HEK293 (cell line): ENCODE measurements around the gene SLC5A9.

Experiments
- CTCF ChIA-PET: fragments of 350-600 bp; formaldehyde crosslinking; extraction: SDS; loops from one replicate; lab custom pipeline; 2021; ENCODE audit warnings: antibody characterized with exemption; lab: Yijun Ruan, JAX
- POLR2A ChIA-PET: fragments of 300-600 bp; formaldehyde crosslinking; extraction: SDS; loops from one replicate; lab custom pipeline; 2020; ENCODE audit warnings: antibody characterized with exemption, inconsistent platforms; lab: Yijun Ruan, JAX
- H3K27ac ChIP-seq: fragments of 200-500 bp; sonication (Bioruptor generic); 2 replicates; pipeline ENCODE4 v1.5.1; 2014; ENCODE audit warnings: low read depth, low read length, control low read depth, inconsistent platforms; ENCODE audit errors: extremely low read depth
- H3K36me3 ChIP-seq, 2 experiments: fragments of 200-500 bp in 1 of 2; sonication (Bioruptor generic) in 1 of 2; 1 replicate in 1 of 2; 2 replicates in 1 of 2; pipeline ENCODE4 v1.5.1; 2014 to 2017; ENCODE audit warnings: inconsistent platforms in 2 of 2, low read length in 2 of 2; ENCODE audit not compliant: control insufficient read depth in 2 of 2, insufficient read depth in 1 of 2
- H3K4me1 ChIP-seq: fragments of 200-500 bp; sonication (Bioruptor generic); 2 replicates; pipeline ENCODE4 v1.5.1; 2014; ENCODE audit warnings: mild to moderate bottlenecking, low read length, inconsistent platforms; ENCODE audit not compliant: control insufficient read depth, insufficient read depth
- H3K4me3 ChIP-seq: 2 replicates; pipeline ENCODE4 v1.5.1; 2011; ENCODE audit warnings: low read depth, mild to moderate bottlenecking, control low read depth, low read length, moderate library complexity
- H3K9me3 ChIP-seq: fragments of 200-500 bp; sonication (Bioruptor generic); 2 replicates; pipeline ENCODE4 v1.5.1; 2014; ENCODE audit warnings: low read depth, low read length, inconsistent platforms; ENCODE audit not compliant: control insufficient read depth, insufficient read depth
- EGR2 ChIP-seq: fragments of 450-650 bp; formaldehyde crosslinking; IDR thresholded peaks from 2 replicates; pipeline ENCODE4 v1.5.1; 2016; ENCODE audit warnings: low read depth, missing biosample characterization, missing genetic modification characterization
- IKZF3 ChIP-seq: fragments of 450-650 bp; IDR thresholded peaks from 2 replicates; pipeline ENCODE4 v1.5.0; 2018; ENCODE audit warnings: missing biosample characterization, mild to moderate bottlenecking, missing genetic modification characterization, moderate library complexity
- KLF10 ChIP-seq: fragments of 450-650 bp; IDR thresholded peaks from 2 replicates; pipeline ENCODE4 v1.5.1; 2018; ENCODE audit warnings: missing biosample characterization, mild to moderate bottlenecking, missing genetic modification characterization
- PRDM1 ChIP-seq: fragments of 450-650 bp; formaldehyde crosslinking; IDR thresholded peaks from 2 replicates; pipeline ENCODE4; 2016; ENCODE audit warnings: missing biosample characterization, missing genetic modification characterization
- ZFHX2 ChIP-seq: fragments of 450-650 bp; formaldehyde crosslinking; conservative IDR thresholded peaks from 2 replicates; pipeline ENCODE4 v1.5.1; 2016; ENCODE audit warnings: missing biosample characterization, missing genetic modification characterization
- ZNF18 ChIP-seq: fragments of 450-650 bp; formaldehyde crosslinking; IDR thresholded peaks from 2 replicates; pipeline ENCODE4 v1.5.1; 2016; ENCODE audit warnings: missing biosample characterization, missing genetic modification characterization
- ZNF221 ChIP-seq: fragments of 450-650 bp; formaldehyde crosslinking; IDR thresholded peaks from 2 replicates; pipeline ENCODE4 v1.5.1; 2017; ENCODE audit warnings: missing biosample characterization, missing genetic modification characterization, borderline replicate concordance
- ZNF23 ChIP-seq: fragments of 450-650 bp; formaldehyde crosslinking; IDR thresholded peaks from 2 replicates; pipeline ENCODE4 v1.5.1; 2016; ENCODE audit warnings: missing biosample characterization, missing genetic modification characterization, borderline replicate concordance
- ZNF555 ChIP-seq: fragments of 450-650 bp; formaldehyde crosslinking; conservative IDR thresholded peaks from 2 replicates; pipeline ENCODE4 v1.5.1; 2017; ENCODE audit warnings: missing biosample characterization, mild to moderate bottlenecking, missing genetic modification characterization, inconsistent platforms
- ZNF561 ChIP-seq: fragments of 450-650 bp; IDR thresholded peaks from 2 replicates; pipeline ENCODE4 v1.5.1; 2018; ENCODE audit warnings: missing biosample characterization, missing genetic modification characterization, borderline replicate concordance
- ZNF596 ChIP-seq: fragments of 450-650 bp; IDR thresholded peaks from 2 replicates; pipeline ENCODE4 v1.5.0; 2018; ENCODE audit warnings: missing biosample characterization, mild to moderate bottlenecking, missing genetic modification characterization, moderate library complexity
- ZNF621 ChIP-seq: fragments of 450-650 bp; formaldehyde crosslinking; IDR thresholded peaks from 2 replicates; pipeline ENCODE4 v1.5.1; 2017; ENCODE audit warnings: missing biosample characterization, missing genetic modification characterization
- ZNF629 ChIP-seq: fragments of 450-650 bp; formaldehyde crosslinking; IDR thresholded peaks from 2 replicates; pipeline ENCODE4 v1.5.1; 2017; ENCODE audit warnings: missing biosample characterization, missing genetic modification characterization
- ZNF747 ChIP-seq: fragments of 450-650 bp; formaldehyde crosslinking; IDR thresholded peaks from 2 replicates; pipeline ENCODE4 v1.5.1; 2016; ENCODE audit warnings: missing biosample characterization, missing genetic modification characterization
- ZNF777 ChIP-seq: fragments of 450-650 bp; formaldehyde crosslinking; IDR thresholded peaks from 2 replicates; pipeline ENCODE4 v1.5.1; 2017; ENCODE audit warnings: missing biosample characterization, missing genetic modification characterization, borderline replicate concordance
- TF ChIP-seq, protein P1 (sequence below): fragments of 450-650 bp; IDR thresholded peaks from 2 replicates; pipeline ENCODE4 v1.5.1; 2018; ENCODE audit warnings: missing biosample characterization, mild to moderate bottlenecking, missing genetic modification characterization
- TF ChIP-seq, protein P2 (sequence below): fragments of 450-650 bp; IDR thresholded peaks from 2 replicates; pipeline ENCODE4 v1.5.1; 2018; ENCODE audit warnings: missing biosample characterization, missing genetic modification characterization
- TF ChIP-seq, protein P3 (sequence below): fragments of 450-650 bp; formaldehyde crosslinking; IDR thresholded peaks from 2 replicates; pipeline ENCODE4 v1.5.1; 2016; ENCODE audit warnings: missing biosample characterization, missing genetic modification characterization, borderline replicate concordance
- TF ChIP-seq, protein P4 (sequence below): fragments of 450-650 bp; formaldehyde crosslinking; IDR thresholded peaks from 2 replicates; pipeline ENCODE4 v1.5.1; 2016; ENCODE audit warnings: missing biosample characterization, missing genetic modification characterization

The SLC5A9 gene

GRCh38 chr1:48214820-48215219 lies 7.7 kb upstream of the SLC5A9 start:
- H3K4me3 ChIP-seq = no peak overlapping the region
- no peaks in the 10 kb centered on the region for H3K36me3 ChIP-seq
- no peak for TF ChIP-seq ZNF621 (tag by site-specific recombination)
- TF ChIP-seq, protein P1, sequence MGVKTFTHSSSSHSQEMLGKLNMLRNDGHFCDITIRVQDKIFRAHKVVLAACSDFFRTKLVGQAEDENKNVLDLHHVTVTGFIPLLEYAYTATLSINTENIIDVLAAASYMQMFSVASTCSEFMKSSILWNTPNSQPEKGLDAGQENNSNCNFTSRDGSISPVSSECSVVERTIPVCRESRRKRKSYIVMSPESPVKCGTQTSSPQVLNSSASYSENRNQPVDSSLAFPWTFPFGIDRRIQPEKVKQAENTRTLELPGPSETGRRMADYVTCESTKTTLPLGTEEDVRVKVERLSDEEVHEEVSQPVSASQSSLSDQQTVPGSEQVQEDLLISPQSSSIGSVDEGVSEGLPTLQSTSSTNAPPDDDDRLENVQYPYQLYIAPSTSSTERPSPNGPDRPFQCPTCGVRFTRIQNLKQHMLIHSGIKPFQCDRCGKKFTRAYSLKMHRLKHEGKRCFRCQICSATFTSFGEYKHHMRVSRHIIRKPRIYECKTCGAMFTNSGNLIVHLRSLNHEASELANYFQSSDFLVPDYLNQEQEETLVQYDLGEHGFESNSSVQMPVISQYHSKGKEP (tag by site-specific recombination) = no peak
- no peak for TF ChIP-seq ZNF777
- TF ChIP-seq KLF10 (tag by site-specific recombination) = no peak
- no peak for TF ChIP-seq ZNF555 (tag by site-specific recombination)
- TF ChIP-seq, protein P2, sequence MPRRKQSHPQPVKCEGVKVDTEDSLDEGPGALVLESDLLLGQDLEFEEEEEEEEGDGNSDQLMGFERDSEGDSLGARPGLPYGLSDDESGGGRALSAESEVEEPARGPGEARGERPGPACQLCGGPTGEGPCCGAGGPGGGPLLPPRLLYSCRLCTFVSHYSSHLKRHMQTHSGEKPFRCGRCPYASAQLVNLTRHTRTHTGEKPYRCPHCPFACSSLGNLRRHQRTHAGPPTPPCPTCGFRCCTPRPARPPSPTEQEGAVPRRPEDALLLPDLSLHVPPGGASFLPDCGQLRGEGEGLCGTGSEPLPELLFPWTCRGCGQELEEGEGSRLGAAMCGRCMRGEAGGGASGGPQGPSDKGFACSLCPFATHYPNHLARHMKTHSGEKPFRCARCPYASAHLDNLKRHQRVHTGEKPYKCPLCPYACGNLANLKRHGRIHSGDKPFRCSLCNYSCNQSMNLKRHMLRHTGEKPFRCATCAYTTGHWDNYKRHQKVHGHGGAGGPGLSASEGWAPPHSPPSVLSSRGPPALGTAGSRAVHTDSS = no peak
- ChIA-PET POLR2A (no interaction called here), CTCF (interaction anchor here (1.4 to 2.1 kb wide), 2 partner anchors 9 to 686 kb away, joined by 4 to 5 read pairs; no protein-coding TSS in a partner anchor)
- no peaks in the 10 kb centered on the region for H3K4me1 ChIP-seq
- no peaks in the 10 kb centered on the region for H3K9me3 ChIP-seq
- no peak overlapping the region for H3K27ac ChIP-seq

DNA sequence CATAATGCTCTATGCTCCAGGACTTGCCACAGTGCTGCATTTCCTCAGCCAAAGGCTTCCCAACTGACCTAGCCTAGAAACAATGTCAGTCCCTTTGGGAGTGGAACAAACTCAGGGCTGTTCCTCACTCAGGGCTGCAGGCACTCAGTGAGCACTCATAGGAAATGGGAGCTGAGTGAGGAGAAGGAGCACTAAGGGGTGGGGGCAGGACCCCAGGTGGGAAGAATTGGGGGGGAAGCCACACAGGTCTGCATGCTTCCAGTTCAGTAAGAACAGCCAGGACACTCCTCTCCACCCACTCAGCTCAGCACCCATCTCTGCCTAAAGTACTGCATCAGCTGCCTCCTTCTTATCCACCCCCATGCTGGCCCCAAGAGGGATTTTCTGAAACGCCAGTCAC lies 7.3 kb upstream of the SLC5A9 start:
- CTCF ChIA-PET = interaction anchor here (0.6 to 2.1 kb wide), 6 partner anchors 9 to 686 kb away, joined by 3 to 7 read pairs (median 4); no protein-coding TSS in a partner anchor
- POLR2A ChIA-PET = no interaction called here
- H3K27ac ChIP-seq = no peak overlapping the region
- no peaks in the 10 kb centered on the region for H3K36me3 ChIP-seq
- no peak overlapping the region for H3K4me3 ChIP-seq
- TF ChIP-seq, protein P3, sequence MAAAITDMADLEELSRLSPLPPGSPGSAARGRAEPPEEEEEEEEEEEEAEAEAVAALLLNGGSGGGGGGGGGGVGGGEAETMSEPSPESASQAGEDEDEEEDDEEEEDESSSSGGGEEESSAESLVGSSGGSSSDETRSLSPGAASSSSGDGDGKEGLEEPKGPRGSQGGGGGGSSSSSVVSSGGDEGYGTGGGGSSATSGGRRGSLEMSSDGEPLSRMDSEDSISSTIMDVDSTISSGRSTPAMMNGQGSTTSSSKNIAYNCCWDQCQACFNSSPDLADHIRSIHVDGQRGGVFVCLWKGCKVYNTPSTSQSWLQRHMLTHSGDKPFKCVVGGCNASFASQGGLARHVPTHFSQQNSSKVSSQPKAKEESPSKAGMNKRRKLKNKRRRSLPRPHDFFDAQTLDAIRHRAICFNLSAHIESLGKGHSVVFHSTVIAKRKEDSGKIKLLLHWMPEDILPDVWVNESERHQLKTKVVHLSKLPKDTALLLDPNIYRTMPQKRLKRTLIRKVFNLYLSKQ = no peak
- TF ChIP-seq ZNF221 (no peak), ZNF23 (no peak), IKZF3 (no peak), ZNF747 (no peak), PRDM1 (tag by site-specific recombination) (no peak), EGR2 (peak; percentile 91), ZFHX2 (tag by site-specific recombination) (peak; percentile 82), ZNF18 (tag by site-specific recombination) (no peak), ZNF629 (no peak), ZNF561 (no peak), ZNF596 (tag by site-specific recombination) (no peak)
- TF ChIP-seq, protein P2 = no peak
- TF ChIP-seq, protein P4, sequence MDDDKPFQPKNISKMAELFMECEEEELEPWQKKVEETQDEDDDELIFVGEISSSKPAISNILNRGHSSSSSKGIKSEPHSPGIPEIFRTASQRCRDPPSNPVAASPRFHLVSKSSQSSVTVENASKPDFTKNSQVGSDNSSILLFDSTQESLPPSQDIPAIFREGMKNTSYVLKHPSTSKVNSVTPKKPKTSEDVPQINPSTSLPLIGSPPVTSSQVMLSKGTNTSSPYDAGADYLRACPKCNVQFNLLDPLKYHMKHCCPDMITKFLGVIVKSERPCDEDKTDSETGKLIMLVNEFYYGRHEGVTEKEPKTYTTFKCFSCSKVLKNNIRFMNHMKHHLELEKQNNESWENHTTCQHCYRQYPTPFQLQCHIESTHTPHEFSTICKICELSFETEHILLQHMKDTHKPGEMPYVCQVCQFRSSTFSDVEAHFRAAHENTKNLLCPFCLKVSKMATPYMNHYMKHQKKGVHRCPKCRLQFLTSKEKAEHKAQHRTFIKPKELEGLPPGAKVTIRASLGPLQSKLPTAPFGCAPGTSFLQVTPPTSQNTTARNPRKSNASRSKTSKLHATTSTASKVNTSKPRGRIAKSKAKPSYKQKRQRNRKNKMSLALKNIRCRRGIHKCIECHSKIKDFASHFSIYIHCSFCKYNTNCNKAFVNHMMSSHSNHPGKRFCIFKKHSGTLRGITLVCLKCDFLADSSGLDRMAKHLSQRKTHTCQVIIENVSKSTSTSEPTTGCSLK (tag by site-specific recombination) = no peak
- no peaks in the 10 kb centered on the region for H3K4me1 ChIP-seq
- no peaks in the 10 kb centered on the region for H3K9me3 ChIP-seq
